ENCODE data around the gene RPS27.
"Not testable (repeated sequence)": the region's sequence is repeated elsewhere in the genome, so short reads cannot be mapped to it uniquely, and the experiment has no call there.

The RPS27 gene

DNA sequence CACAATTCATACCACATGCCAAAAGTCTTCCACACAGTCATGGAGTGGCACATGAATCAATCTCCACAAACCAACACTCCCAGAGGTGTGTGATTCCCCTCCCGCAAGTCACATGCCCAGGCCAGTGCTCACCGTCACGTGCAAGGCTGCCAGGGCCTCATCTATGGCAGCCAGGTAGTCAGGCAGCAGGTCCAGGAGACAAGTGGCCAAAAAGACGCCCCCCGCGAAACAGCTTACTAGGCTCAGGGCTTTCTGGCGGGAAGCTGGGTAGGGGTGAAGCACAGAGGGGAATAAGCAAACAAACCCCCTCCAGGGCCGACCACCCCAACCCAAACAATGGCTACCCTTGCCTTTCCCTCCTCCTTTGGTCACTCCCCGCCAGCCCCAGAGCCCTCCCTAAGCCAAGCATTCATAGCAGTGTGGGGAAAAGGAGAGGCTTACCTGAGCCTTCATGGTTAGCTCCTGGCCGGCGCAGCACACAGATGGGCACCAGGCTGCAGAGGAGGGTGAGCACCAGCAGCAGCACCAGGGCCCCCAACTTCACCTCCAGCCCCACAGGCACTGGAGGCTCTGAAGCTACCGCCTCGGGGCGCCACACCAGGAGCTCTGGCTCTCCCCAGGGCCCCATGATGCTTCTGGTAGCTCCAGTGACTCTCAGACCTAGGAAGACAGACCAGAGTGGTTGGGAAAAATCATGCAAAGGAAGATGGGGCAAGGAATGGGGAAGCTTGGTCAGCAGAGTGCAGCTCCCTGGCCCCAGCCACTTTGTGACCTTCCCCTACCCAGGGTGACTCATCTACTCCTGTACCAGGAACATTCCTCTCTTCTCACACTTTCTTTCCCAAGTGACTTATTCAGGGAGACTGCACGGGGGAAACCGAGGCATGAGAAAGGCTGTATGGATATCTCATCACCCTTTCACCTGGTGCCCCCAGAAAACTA, 28.2 kb upstream of the RPS27 start:
- no peak for DNase-seq

DNA sequence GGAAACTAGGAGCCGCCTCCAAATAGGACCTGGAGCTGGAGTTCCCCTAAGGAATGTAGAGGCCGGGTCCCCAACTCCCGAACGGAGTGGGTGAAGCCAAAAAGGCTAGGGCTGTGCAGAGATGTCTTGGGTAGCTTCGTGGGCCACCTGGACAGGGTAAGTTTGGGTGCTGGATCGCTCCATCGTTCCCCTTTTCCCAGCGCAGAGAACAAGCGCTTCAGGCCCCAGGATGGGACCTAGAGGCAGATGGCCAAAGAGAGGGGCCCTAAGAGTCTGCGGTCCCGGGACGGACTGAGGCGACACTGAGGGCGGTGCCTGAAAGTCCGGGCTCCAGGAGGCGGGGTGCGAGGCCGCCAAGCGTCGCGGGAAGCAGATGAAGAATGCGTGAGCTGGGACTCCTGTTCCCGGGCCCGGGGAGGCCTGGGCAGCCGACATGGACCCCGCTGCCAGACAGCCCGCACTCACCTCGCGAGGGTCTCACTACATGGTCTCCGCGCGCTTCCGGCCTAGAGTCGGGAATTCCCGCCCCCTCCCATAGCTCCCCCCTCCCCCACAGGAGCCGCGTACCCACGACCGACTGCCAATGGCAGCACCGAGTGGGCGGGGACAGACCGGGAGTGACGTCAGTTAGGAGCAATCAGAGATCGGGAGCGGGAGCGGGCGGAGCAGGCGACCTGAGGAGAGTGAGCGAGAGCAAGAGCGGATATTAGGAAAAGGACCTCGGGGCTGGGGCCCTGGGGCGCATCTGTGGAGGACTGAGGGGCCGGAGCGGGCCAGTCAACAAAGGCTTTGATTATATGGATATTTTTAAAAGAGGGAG, 27.3 kb upstream of the RPS27 start, which contains the start of gene SLC39A1:
Gene SLC39A1 (minus strand): TSS at position 508 of the 820 bp plus-strand sequence. CDS start 822 bp downstream, outside the sequence.
- DNase-seq, result peak; percentile 97

DNA sequence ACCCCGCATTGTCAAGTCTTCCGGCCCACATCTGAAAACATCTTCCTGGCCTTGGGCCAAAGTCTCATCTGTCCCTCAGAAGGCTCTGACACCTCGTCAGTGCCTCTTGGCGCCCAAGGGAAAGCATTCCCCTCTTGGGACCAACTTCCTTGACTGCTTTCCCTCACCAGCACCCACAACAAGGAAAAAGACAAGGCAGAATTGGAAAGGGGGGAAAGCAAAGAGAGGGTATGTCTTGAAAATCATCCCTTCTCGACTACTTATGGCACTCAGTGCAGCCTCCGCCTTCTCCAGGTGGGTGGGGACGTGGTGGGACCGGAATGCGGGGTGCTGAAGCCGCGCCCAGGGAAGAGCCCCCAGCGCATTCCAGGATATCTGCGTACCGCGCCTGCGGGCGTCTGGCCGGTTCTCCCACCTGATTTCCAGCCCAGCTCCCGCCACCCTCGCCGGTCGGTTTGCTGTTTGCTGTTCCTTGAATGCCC, 26.7 kb upstream of the RPS27 start:
- DNase-seq, result no peak

DNA sequence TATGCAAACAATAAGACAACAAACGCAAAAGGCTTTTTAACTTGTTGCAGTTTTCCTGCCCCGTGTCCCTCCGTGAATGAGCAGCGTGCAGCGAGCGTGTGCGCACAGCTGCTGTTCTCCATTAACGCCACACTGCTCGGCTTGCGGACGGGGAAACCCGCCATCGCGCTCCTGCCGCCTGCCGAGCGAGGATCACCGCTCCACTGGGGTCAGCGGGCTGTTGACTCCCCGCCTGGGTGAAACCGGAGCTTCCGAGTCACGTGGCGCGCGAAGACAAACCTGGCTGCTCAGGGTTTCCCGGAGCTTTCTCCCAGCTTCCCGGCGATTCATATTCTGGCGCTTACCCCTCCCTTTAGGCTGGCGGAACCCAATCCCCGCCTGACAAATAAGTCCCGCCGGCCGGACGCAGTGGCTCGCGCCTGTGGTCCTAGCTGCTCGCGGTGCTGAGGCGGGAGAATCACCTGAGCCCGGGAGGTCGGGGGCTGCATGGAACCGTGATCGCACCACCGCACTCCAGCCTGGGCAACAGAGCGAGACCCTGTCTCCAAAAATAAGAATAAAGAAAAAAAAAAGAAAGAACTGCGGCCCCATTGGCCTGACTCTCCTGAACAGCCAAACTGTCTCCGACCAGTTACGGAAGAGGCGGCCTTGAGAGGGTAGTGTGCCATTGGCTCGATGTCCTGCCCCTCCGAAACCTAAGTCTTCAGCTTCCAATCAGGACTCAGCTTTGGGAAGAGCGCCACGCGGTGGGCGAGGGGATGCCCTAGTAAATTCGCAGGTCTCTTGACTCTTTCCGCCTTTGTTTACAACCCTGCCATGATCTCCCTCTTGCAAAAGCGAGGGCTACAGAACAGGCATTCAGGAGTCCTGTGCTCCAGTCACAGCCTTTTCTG, 23.2 kb upstream of the RPS27 start, which contains the start of gene CREB3L4:
Gene CREB3L4 (plus strand): TSS at position 796 of the 893 bp plus-strand sequence. CDS start 624 bp downstream, outside the sequence.
- peak; percentile 93 for DNase-seq

DNA sequence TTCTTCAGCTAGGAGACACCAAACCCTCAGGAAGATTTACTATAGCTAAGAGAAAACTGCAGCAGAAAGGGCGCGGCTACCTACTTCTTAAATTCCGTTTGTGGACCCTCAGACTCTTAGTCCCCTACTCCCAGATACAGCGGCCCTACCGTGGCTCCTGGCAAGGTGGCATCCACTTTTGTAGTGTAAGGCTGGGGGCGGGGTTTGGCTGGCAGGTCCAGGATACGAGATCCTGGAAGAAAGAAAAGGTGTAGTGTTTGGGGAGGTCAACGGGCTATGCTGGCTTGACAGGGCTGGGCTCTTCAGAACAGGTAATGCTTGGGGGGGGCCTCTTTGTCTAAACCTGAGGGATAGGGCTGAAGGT, 22.6 kb upstream of the RPS27 start:
- peak; percentile 73 for DNase-seq

DNA sequence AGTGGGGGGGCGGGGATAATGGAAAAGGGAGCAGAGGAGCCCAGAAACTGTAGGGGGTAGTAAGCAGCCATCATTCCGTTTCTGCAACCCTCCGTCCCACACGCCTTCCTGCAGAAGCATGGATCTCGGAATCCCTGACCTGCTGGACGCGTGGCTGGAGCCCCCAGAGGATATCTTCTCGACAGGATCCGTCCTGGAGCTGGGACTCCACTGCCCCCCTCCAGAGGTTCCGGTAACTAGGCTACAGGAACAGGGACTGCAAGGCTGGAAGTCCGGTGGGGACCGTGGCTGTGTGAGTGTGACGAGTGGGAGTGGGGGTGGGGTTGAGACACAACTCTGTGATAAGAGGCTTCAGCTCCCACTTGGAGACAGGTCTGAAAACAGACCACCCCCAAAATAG, 22.2 kb upstream of the RPS27 start:
- DNase-seq, result no peak

DNA sequence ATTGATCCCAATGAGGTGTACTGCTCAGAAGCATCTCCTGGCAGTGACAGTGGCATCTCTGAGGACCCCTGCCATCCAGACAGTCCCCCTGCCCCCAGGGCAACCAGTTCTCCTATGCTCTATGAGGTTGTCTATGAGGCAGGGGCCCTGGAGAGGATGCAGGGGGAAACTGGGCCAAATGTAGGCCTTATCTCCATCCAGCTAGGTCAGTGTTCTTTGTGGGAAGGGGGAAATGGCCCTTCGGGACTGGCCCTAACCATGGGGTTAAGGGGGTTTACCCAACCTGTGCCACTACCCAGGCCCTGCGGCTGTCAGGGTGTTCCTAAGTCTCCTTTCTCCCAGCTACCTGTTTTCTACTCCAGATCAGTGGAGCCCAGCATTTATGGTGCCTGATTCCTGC, 21.6 kb upstream of the RPS27 start:
- DNase-seq, result no peak

DNA sequence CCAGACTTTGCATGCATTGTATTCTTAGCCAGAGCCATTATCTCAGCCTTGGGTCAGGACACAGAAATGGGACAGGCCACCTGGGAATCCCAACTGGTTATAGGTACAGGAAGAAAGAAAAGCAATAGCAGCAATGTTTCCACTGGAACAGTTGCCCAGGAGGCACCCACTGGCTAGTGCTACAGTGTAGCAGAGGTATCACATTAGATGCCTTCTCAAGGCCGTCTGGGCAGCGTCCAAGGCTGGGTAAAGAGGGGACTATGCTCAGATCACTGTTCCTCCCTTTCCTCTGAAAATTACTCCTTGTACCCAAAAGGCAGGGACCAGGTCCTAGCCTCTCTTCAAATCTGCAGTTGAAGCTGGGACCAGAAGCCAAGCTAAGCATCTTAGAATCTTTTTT, 20.2 kb upstream of the RPS27 start:
- no peak for DNase-seq

DNA sequence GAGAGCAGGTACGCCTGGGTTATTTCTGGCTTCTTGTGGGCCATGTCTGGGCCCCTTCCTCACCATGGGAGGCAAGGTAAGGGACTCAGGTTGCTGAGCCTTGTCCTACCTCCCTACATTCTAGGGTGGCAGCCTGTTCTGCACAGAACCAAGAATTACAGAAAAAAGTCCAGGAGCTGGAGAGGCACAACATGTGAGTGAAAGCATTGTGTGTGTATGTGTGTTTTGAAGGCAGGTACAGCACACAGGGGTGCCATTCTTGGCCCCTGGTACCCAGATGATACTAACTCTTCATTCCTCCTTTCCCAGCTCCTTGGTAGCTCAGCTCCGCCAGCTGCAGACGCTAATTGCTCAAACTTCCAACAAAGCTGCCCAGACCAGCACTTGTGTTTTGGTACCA, 17.5 kb upstream of the RPS27 start:
- no peak for DNase-seq

DNA sequence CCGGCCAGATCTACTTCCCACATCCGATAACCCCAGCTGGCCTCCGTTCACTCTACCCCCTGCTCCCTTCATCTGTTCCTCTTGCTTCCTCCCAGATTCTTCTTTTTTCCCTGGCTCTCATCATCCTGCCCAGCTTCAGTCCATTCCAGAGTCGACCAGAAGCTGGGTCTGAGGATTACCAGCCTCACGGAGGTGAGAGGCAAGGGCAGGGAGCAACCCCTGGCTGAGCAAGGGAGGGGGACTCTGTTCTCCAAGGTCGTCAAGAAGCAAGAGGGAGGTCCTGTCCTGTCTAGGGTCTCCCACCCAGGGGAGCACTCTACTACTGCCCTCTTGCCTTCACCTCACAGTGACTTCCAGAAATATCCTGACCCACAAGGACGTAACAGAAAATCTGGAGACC, 17.0 kb upstream of the RPS27 start:
- no peak for DNase-seq

DNA sequence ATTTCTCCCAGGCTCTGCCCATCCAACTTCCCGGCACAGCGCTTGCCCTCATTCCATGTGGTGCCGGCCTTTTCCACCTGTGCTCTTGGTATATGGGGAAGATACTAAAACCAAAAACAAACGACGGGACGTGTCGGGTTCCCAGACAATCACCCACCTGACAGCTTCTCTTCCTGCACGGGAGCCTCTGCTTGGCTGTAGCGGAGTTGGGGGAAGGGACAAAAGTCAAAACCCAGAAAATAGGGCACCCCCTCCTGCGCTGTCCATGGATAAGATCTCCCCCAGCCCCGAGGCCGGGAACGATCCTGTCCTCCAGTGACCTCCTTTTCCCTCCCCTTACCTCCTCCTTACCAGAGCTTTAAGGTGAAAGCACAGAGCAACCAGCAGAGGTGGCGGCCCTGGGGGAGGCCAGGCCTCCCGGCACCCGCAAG, 13.7 kb upstream of the RPS27 start:
- DNase-seq, result no peak

DNA sequence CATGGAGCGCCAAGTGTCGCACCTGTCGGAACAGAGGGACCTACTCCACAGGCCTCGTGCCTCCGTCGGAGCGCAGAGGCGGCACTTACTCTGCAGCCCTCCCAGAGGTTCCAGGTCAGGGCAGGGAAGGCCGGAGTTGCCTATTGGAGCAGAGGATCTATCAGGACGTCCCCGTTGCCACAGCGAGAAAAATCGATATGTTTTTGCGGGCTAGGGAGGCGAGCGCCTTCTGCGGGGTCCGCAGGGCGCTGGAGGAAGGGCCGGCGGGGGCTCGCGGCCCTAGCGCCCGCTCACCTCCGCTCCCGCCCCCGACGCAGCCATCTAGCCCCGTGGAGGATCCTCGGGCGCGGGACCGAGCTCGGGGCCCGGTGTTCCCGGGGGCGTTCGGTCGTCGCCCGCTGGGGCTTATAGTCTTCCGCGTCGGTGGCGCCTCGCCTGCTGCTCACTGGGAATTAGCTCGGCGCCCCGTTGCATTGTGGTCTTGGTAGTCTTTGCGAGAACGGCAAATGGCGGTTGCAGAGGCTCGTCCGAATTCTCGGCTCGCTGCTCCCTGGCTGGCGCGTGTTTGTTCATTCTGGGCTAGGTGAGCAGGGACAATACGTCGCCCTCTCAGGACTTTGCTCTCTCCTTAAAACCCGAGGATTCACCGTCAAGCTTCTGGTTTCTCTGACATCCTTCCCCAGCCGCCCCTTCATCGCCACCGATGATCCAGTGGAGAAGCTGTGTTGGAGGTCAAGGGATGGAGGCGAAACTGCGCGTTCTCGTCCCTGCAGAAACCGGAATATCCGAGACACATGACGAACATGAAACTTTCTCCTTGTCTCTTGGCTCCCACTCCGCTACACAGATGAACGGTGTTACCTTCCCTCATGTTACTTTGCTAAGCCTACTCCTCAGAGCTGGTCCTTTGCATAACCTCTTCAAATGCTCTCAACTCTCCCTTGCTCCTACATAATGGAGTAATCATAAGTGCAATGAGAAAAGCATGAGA, 13.0 kb upstream of the RPS27 start, which contains the start of gene JTB:
Gene JTB (minus strand): TSS at position 425 of the 991 bp plus-strand sequence. CDS start 422 bp downstream, at position 3.
- peak; percentile 65 for DNase-seq

DNA sequence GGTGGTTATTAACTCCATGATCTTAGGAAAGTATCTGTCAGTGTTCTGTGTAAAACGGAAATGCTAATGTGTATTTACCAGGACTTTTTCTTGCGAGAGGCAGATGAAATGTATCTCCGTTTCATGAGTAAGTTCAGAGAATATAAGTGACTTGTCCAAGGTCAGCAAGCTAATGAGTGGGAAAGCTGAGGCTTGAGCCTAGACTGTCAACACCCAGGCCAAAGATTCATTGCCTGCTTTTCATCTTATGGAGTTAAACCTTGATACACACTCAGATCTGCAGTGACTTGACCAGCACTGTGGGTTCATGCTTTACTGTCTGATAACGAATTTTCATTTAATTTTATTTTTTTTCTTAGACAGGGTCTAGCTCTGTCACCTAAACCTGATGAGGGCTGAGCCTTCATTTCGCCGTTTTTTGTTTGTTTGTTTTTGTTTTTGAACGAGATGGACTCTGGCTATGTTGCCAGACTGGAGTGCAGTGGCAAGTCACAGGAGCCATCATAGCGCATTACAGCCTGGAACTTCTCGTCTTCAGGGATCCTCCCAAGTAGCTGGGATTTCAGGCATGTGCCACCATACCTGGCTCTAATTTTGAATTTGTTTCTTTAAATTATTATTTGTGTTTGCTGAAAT, 12.2 kb upstream of the RPS27 start:
- no peak for DNase-seq

DNA sequence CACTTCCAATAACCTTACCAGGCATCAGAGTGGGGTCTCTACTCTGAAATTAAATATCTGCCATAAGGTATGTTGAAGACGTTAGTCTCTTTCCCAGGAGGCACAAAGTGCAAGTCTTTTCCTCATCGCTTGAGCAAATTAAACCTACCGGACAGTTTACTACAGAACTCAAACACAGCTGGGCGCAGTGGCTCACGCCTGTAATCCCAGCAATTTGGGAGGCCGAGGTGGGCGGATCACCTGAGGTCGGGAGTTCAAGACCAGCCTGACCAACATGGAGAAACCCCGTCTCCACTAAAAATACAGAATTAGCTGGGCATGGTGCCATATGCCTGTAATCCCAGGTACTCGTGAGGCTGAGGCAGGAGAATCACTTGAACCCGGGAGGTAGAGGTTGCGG, 11.5 kb upstream of the RPS27 start:
- not testable (repeated sequence) for DNase-seq

DNA sequence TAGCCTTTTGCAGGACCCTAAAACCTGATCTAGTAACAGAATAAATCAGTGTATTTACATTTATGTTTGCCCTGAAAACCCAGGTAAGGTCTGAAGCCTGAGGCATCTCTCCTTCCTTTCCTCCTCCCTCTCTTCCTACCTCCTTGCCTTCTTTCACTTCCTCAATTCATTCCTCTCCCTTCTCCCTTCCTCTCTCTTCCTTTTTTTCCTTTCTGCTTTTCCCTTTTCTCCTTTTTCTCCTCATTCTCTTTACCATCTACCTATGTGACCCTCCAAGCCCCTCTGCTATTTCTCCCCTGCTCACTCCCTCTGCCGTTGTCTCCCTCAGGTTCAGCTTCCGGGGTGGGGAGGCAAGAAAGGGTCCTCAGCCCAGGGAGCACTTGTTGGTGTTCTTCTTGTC, 8.8 kb upstream of the RPS27 start:
- DNase-seq, result not testable (repeated sequence)

DNA sequence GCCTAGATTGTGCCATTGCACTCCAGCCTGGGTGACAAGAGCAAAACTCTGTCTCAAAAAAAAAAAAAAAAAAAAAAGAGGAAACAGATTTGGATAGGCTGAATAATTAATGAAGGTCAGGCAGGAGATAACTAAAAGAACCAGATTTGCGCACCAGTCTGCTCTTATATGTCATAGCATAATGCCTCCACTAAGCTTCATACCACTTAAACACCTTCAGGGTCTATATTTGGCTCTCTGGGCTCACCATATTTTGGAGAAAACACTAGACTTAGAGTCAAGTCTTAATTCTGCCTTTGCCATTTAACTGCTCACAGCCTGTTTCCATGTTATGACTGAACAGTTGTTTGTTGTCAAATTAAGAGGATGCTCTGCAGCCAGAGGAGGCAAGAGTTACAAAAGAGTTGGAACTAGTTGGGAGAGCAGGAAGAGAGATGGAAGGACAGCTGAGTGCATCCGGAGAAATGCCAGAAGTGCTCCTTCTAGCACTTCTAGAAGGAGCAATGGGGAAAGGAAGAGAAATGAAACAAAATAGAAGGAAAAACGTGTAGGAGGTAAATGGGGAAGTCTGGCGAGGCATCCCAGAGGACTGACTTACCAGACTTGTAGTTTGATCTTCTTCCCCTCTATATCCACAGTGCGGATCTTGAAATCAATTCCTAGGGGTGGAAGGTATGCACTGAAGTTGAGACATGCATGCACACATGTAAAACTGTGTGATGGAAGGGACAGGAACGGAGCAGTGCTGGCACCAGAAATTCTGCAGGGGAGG, 6.3 kb upstream of the RPS27 start:
- DNase-seq, result no peak

DNA sequence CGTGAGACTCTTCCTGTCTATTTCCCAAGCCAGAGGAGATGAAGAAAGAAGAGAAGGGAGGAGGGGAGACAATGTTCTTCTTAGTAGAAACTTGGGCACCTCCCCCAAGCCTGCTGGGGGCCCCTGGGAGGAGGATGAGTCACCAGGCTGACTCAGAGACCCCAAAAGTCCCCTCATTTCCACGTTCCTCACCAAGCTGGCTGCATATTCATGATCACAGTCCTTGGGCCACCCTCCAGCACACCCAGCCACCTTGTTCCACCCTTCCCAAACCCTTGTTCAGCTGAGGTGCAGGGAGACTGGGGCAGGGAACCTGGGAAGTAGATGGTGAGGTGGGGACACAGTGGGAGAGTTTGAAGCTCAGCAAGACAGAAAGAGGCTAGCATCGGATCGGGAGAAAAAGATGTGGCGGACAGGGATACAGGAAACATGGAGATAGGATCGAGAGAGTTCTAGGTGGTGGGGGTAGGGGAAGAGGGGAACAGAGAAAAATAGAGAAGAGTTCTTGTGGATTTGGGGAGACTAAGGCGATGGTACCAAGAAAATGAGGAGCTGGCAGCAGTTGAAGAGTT, 5.1 kb upstream of the RPS27 start:
- no peak for DNase-seq

DNA sequence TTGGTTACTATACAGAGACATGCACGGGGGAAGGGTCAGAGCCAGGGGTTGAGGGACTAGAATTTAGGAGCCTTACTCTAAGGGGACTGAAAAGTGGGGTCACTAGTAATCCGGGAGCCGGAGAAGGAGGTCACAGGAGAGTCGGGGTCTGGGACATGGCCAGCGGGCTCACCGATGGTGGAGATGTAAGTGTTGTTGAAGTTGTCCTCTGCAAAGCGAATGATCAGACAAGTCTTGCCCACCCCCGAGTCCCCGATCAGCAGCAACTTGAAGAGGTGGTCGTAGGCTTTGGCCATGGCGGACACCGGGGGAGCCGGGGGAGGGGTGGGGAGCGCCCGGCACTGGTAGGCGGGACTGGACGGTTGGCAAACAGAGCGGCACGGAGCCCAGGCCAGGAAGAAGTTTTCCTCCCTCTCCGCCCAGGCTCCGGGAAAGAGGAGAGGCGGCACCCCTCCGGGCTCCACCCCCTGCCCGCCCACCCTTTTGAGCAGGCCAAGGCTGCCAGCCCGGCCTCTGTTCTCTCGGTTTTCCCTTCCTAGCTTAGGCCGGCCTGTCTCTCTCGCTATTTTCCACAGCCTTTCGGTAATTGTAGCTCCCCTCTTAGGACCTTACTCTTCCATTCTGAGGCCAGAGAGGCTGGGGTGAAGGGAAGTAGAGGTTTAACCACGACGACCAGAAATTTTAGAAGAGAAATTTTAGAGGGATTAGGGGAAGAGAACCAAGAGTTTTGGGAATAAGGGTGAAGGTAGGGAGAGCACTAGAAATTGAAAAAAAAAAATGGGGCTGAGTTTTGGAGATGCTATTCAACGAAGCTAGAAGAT, 4.4 kb upstream of the RPS27 start, which contains the start of gene RAB13:
Gene RAB13 (minus strand): TSS at position 399 of the 821 bp plus-strand sequence. CDS start 103 bp downstream, at position 296.
- DNase-seq, result peak; percentile 56
